Dedifferentiated amniotic fluid mesenchymal stem cell (primary cell): ENCODE data around the gene CBR1.
"Not testable (repeated sequence)": the region's sequence is repeated elsewhere in the genome, so short reads cannot be mapped to it uniquely, and the experiment has no call there.

Source experiments
- DNase-seq: peaks from one replicate; pipeline ENCODE4 v3.0.0-alpha.2; 2016; ENCODE audit errors: extremely low spot score

The CBR1 gene

GRCh38 chr21:36079671-36080070, 9.8 kb downstream of the CBR1 start:
- no peak for DNase-seq

- DNase-seq, result no peak
Observed at GRCh38 chr21:36080386-36080785, 10.6 kb downstream of the CBR1 start.

GRCh38 chr21:36082237-36082664, 12.4 kb downstream of the CBR1 start:
- no peak for DNase-seq

GRCh38 chr21:36087362-36088138, 17.7 kb downstream of the CBR1 start:
- DNase-seq, result no peak

GRCh38 chr21:36089946-36090345, 20.1 kb downstream of the CBR1 start:
- no peak for DNase-seq

GRCh38 chr21:36092681-36093080, 22.9 kb downstream of the CBR1 start:
- no peak for DNase-seq

GRCh38 chr21:36093512-36093911, 23.7 kb downstream of the CBR1 start:
- no peak for DNase-seq

GRCh38 chr21:36096398-36097290, 26.8 kb downstream of the CBR1 start:
- no peak for DNase-seq

GRCh38 chr21:36097427-36098181, 27.8 kb downstream of the CBR1 start:
- no peak for DNase-seq

- no peak for DNase-seq
Observed at GRCh38 chr21:36098182-36098532, 28.3 kb downstream of the CBR1 start.

- DNase-seq, result no peak
Observed at GRCh38 chr21:36099000-36099399, 29.2 kb downstream of the CBR1 start.

- not testable (repeated sequence) for DNase-seq
Observed at GRCh38 chr21:36099695-36100211, 29.9 kb downstream of the CBR1 start.

- no peak for DNase-seq
Observed at GRCh38 chr21:36100971-36101641, 31.3 kb downstream of the CBR1 start.

- DNase-seq, result no peak
Observed at GRCh38 chr21:36103434-36103833, 33.6 kb downstream of the CBR1 start.

- DNase-seq, result no peak
Observed at GRCh38 chr21:36104317-36105300, 34.8 kb downstream of the CBR1 start.

- DNase-seq, result no peak
Observed at GRCh38 chr21:36105327-36105842, 35.6 kb downstream of the CBR1 start.

- DNase-seq, result no peak
Observed at GRCh38 chr21:36109868-36110267, 40.0 kb downstream of the CBR1 start.

GRCh38 chr21:36111238-36111637, 41.4 kb downstream of the CBR1 start:
- no peak for DNase-seq

GRCh38 chr21:36113647-36114428, 44.0 kb downstream of the CBR1 start:
- no peak for DNase-seq
